HepG2 (cell line): Measurements from ENCODE around the gene GFY. TPM values are rescaled to one million over a fixed set of nuclear protein-coding genes. Genes with fewer than 3 reads are reported as not detected.

Experiments used
- ATAC-seq: fragments of 200-7000 bp; cut with Tn5 transposase; 3 replicates; pipeline ENCODE4 v1.9.1; 2020; ENCODE audit warnings: mild to moderate bottlenecking, moderate library complexity
- BruUV-seq: library from RNA; stranded (reverse); fragments of 400-500 nt; replicated peaks from 2 replicates; lab custom pipeline; 2021; lab: Mats Ljungman, UMichigan
- CTCF ChIA-PET: fragments of 300-600 bp; formaldehyde crosslinking; extraction: SDS; loops from one replicate; lab custom pipeline; 2021; ENCODE audit warnings: low total read pairs, inconsistent platforms, low intra/inter-chr PET ratio; lab: Yijun Ruan, JAX
- POLR2A ChIA-PET: fragments of 350-600 bp; sonication (Branson Sonifier 250); formaldehyde crosslinking; loops from one replicate; lab custom pipeline; 2020; ENCODE audit warnings: antibody characterized with exemption, inconsistent platforms; lab: Yijun Ruan, JAX
- DNase-seq: peaks from one replicate; pipeline ENCODE4 v3.0.0-alpha.2; 2015; ENCODE audit warnings: low spot score
- FAIRE-seq: peaks from 3 replicates; lab custom pipeline; 2011; peaks lifted over from hg19 to GRCh38; lab: Jason Lieb, UNC
- H2AFZ ChIP-seq: one replicate; pipeline ENCODE4 v1.6.1; 2011; ENCODE audit warnings: low read length, inconsistent platforms
- H3K27ac ChIP-seq: fragments of 300-600 bp; 3 replicates; pipeline ENCODE4 v1.8.0; 2011; ENCODE audit warnings: mixed run types, mild to moderate bottlenecking, mixed read lengths, low read length, inconsistent platforms; ENCODE audit not compliant: insufficient read depth; ENCODE audit errors: extremely low read length
- H3K27me3 ChIP-seq, 2 experiments: fragments of 200-600 bp in 1 of 2; 2 replicates in 1 of 2; 3 replicates in 1 of 2; pipeline versions ENCODE4 v1.6.0 to v1.8.0; 2011; ENCODE audit warnings: low read length in 2 of 2, mild to moderate bottlenecking in 2 of 2, moderate library complexity in 2 of 2, inconsistent platforms in 1 of 2; ENCODE audit not compliant: insufficient read depth in 2 of 2, control insufficient read depth in 1 of 2
- H3K36me3 ChIP-seq, 2 experiments: fragments of 200-600 bp in 1 of 2; replicated peaks in 1 of 2; 2 replicates in 1 of 2; 3 replicates in 1 of 2; pipeline versions ENCODE4 v1.5.1 to v1.8.0; 2011; ENCODE audit warnings: low read length in 2 of 2, inconsistent platforms in 1 of 2; ENCODE audit not compliant: insufficient read depth in 2 of 2, control insufficient read depth in 1 of 2
- H3K4me1 ChIP-seq: 2 replicates; pipeline ENCODE4 v1.5.1; 2012; ENCODE audit warnings: low read length, inconsistent platforms; ENCODE audit not compliant: insufficient read depth
- H3K4me2 ChIP-seq: 2 replicates; pipeline ENCODE4 v1.6.0; 2011; ENCODE audit warnings: low read depth, low read length, inconsistent platforms
- H3K4me3 ChIP-seq, 3 experiments: fragments of 200-600 bp in 1 of 3; sonication (generic), shearing (Covaris generic) in 1 of 3; replicated peaks in 1 of 3; 2 replicates each; pipeline ENCODE4 v1.5.1; 2011 to 2016; ENCODE audit warnings: low read length in 3 of 3, inconsistent platforms in 2 of 3, low read depth in 2 of 3, mild to moderate bottlenecking in 2 of 3, control low read depth in 1 of 3, mixed read lengths in 1 of 3; ENCODE audit not compliant: insufficient read depth in 1 of 3
- H3K79me2 ChIP-seq: one replicate; pipeline ENCODE4 v1.6.1; 2011; ENCODE audit warnings: low read length, inconsistent platforms; ENCODE audit not compliant: insufficient read depth
- H3K9ac ChIP-seq: 2 replicates; pipeline ENCODE4 v1.6.0; 2011; ENCODE audit warnings: mild to moderate bottlenecking, low read depth, low read length, inconsistent platforms; ENCODE audit not compliant: insufficient read depth
- H3K9me3 ChIP-seq: 2 replicates; pipeline ENCODE4 v1.5.1; 2012; ENCODE audit warnings: mild to moderate bottlenecking, low read length
- H4K20me1 ChIP-seq: 2 replicates; pipeline ENCODE4 v1.6.0; 2011; ENCODE audit warnings: inconsistent platforms, mild to moderate bottlenecking, low read length, moderate library complexity; ENCODE audit not compliant: insufficient read depth
- CENPBD1 ChIP-seq: sonication (generic); formaldehyde crosslinking; IDR thresholded peaks from 2 replicates; pipeline ENCODE4 v1.8.0; 2022; ENCODE audit warnings: missing genetic modification reagents, low read depth, mild to moderate bottlenecking, borderline replicate concordance
- MXD3 ChIP-seq: IDR thresholded peaks from 2 replicates; pipeline ENCODE4 v1.6.1; 2016; ENCODE audit warnings: mild to moderate bottlenecking, missing biosample characterization, missing genetic modification reagents
- NR3C1 ChIP-seq: sonication (generic); formaldehyde crosslinking; IDR thresholded peaks from 2 replicates; pipeline ENCODE4 v1.4.0; 2020; ENCODE audit warnings: missing genetic modification reagents
- RFXAP ChIP-seq: sonication (generic); formaldehyde crosslinking; IDR thresholded peaks from 2 replicates; pipeline ENCODE4 v1.4.0; 2020; ENCODE audit warnings: missing genetic modification reagents, borderline replicate concordance
- SCMH1 ChIP-seq: sonication (generic); formaldehyde crosslinking; IDR thresholded peaks from 2 replicates; pipeline ENCODE4 v1.9.0; 2021; ENCODE audit warnings: missing genetic modification reagents, mild to moderate bottlenecking, borderline replicate concordance
- TAF1 ChIP-seq: sonication (generic); formaldehyde crosslinking; IDR thresholded peaks from 2 replicates; pipeline ENCODE4 v1.4.0; 2020; ENCODE audit warnings: missing genetic modification reagents
- ZNF143 ChIP-seq: sonication (generic); formaldehyde crosslinking; IDR thresholded peaks from 2 replicates; pipeline ENCODE4 v1.4.0; 2020; ENCODE audit warnings: missing genetic modification reagents
- ZNF253 ChIP-seq: sonication (generic); formaldehyde crosslinking; IDR thresholded peaks from 2 replicates; pipeline ENCODE4 v1.8.0; 2022; ENCODE audit warnings: mild to moderate bottlenecking, missing genetic modification reagents, borderline replicate concordance
- ZNF350 ChIP-seq: sonication (generic); formaldehyde crosslinking; IDR thresholded peaks from 2 replicates; pipeline ENCODE4 v1.4.0; 2020; ENCODE audit warnings: mild to moderate bottlenecking, low read depth, missing genetic modification reagents, borderline replicate concordance
- ZNF552 ChIP-seq: sonication (generic); formaldehyde crosslinking; IDR thresholded peaks from 2 replicates; pipeline ENCODE4 v1.9.0; 2022; ENCODE audit warnings: missing genetic modification reagents, mild to moderate bottlenecking, borderline replicate concordance
- ZNF619 ChIP-seq: sonication (generic); formaldehyde crosslinking; IDR thresholded peaks from 2 replicates; pipeline ENCODE4 v1.4.0; 2020; ENCODE audit warnings: mild to moderate bottlenecking, missing genetic modification reagents
- ZNF746 ChIP-seq: sonication (generic); formaldehyde crosslinking; IDR thresholded peaks from 2 replicates; pipeline ENCODE4 v1.8.0; 2022; ENCODE audit warnings: mild to moderate bottlenecking, missing genetic modification reagents
- ZZZ3 ChIP-seq: sonication (generic); formaldehyde crosslinking; IDR thresholded peaks from 2 replicates; pipeline ENCODE4 v1.4.0; 2020; ENCODE audit warnings: missing genetic modification reagents, mild to moderate bottlenecking, borderline replicate concordance
- whole genome bisulfite sequencing: methylation state at CpG from one replicate; pipeline ENCODE4 v1.1.6; 2017; ENCODE audit warnings: low lambda C conversion rate; 5-methylcytosine and 5-hydroxymethylcytosine counted together
- in situ Hi-C: cut with HindIII; loops from 2 replicates; pipeline ENCODE4 v1.10.0; 2017; ENCODE audit warnings: low pct_unique_long_range_greater_than_20kb; ENCODE audit not compliant: extremely low pct_ligation_motif_present
- intact Hi-C: fragments of 100-400 bp; cut with micrococcal nuclease; formaldehyde crosslinking; loops from one replicate; pipeline ENCODE4 v1.10.0; 2022; ENCODE audit not compliant: unreplicated experiment
- polyA plus RNA-seq, 8 experiments: library from polyadenylated mRNA; depleted of rRNA in 3 of 8; stranded (reverse) in 7 of 8; unstranded in 1 of 8; fragments of >200 nt; fragmentation: Illumina TruSeq in 4 of 8; extraction: Trizol in 4 of 8; gene quantifications; 2 replicates each; pipeline versions ENCODE4 v1.2.1 to v1.2.3, GENCODE V29; 2011 to 2016; ENCODE audit warnings: low read depth in 4 of 8, missing spikeins in 1 of 8, mixed read lengths in 1 of 8; ENCODE audit not compliant: insufficient read depth in 1 of 8
- total RNA-seq, 5 experiments: library from RNA; depleted of rRNA; stranded (reverse); fragments of >200 nt; fragmentation: Illumina TruSeq; extraction: Trizol; gene quantifications; 2 replicates each; pipeline ENCODE4 v1.2.3, GENCODE V29; 2016; ENCODE audit warnings: low read depth in 1 of 5
- TF ChIP-seq, protein P1 (sequence below): sonication (generic); formaldehyde crosslinking; IDR thresholded peaks from 2 replicates; pipeline ENCODE4 v1.5.0; 2020; ENCODE audit warnings: mild to moderate bottlenecking, missing genetic modification reagents
- TF ChIP-seq, protein P2 (sequence below): IDR thresholded peaks from 2 replicates; pipeline ENCODE4 v1.6.1; 2016; ENCODE audit warnings: control low read depth
- TF ChIP-seq, protein P3 (sequence below): IDR thresholded peaks from 2 replicates; pipeline ENCODE4 v1.6.1; 2012; ENCODE audit warnings: inconsistent platforms

Gene GFY
- total and polyA plus RNA-seq, 2 of the 13 experiments (the other 11 are each of a cell fraction or from before 2014, with no cell fraction given) = not detected

DNA sequence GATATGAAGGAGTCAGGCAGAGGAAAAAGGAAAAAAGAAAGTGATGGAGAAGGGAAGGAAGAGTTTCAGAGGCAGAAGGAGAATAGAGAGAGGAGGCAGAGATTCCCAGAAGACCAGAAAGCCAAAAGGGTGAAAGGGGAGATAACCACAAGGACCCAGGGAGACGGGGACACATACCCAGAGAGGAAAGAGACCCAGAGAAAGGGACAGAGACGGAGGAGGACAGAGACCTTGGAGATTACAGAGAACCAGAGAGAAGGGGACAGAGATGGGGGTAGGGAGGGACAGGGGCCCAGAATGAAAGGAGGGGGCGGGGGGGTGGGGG lies 3.3 kb upstream of the GFY start:
- H3K9me3 ChIP-seq = no peaks in the 10 kb centered on the region
- peaks cover 16 to 88% of the 10 kb centered on the region in 2 experiments for H3K27me3 ChIP-seq
- WGBS = 24% methylated on average over 3 of the region's 3 CpGs
- no peaks in the 10 kb centered on the region for H4K20me1 ChIP-seq
- DNase-seq (no peak), FAIRE-seq (no peak), ATAC-seq (no peak)
- no peaks in the 10 kb centered on the region for H3K36me3 ChIP-seq
- TF ChIP-seq ZNF253 (CRISPR knock-in tag) = no peak
- TF ChIP-seq, protein P1, sequence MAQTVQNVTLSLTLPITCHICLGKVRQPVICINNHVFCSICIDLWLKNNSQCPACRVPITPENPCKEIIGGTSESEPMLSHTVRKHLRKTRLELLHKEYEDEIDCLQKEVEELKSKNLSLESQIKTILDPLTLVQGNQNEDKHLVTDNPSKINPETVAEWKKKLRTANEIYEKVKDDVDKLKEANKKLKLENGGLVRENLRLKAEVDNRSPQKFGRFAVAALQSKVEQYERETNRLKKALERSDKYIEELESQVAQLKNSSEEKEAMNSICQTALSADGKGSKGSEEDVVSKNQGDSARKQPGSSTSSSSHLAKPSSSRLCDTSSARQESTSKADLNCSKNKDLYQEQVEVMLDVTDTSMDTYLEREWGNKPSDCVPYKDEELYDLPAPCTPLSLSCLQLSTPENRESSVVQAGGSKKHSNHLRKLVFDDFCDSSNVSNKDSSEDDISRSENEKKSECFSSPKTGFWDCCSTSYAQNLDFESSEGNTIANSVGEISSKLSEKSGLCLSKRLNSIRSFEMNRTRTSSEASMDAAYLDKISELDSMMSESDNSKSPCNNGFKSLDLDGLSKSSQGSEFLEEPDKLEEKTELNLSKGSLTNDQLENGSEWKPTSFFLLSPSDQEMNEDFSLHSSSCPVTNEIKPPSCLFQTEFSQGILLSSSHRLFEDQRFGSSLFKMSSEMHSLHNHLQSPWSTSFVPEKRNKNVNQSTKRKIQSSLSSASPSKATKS = no peak
- TF ChIP-seq ZNF746 (CRISPR knock-in tag) = no peak
- no peak for TF ChIP-seq RFXAP (CRISPR knock-in tag)
- no peak for TF ChIP-seq SCMH1 (CRISPR knock-in tag)
- TF ChIP-seq ZZZ3 (CRISPR knock-in tag) = no peak
- TF ChIP-seq ZNF350 = no peak
- TF ChIP-seq, protein P2, sequence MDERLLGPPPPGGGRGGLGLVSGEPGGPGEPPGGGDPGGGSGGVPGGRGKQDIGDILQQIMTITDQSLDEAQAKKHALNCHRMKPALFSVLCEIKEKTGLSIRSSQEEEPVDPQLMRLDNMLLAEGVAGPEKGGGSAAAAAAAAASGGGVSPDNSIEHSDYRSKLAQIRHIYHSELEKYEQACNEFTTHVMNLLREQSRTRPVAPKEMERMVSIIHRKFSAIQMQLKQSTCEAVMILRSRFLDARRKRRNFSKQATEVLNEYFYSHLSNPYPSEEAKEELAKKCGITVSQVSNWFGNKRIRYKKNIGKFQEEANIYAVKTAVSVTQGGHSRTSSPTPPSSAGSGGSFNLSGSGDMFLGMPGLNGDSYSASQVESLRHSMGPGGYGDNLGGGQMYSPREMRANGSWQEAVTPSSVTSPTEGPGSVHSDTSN (CRISPR knock-in tag) = no peak
- TF ChIP-seq TAF1 (CRISPR knock-in tag) = no peak
- no peak for TF ChIP-seq ZNF552 (CRISPR knock-in tag)
- TF ChIP-seq NR3C1 (CRISPR knock-in tag) = no peak
- TF ChIP-seq ZNF143 (CRISPR knock-in tag) = no peak
- no peak for TF ChIP-seq CENPBD1 (CRISPR knock-in tag)
- TF ChIP-seq, protein P3, sequence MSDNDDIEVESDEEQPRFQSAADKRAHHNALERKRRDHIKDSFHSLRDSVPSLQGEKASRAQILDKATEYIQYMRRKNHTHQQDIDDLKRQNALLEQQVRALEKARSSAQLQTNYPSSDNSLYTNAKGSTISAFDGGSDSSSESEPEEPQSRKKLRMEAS = no peak
- TF ChIP-seq MXD3 (CRISPR knock-in tag) = no peak
- no peak for TF ChIP-seq ZNF619 (CRISPR knock-in tag)
- H3K4me3 ChIP-seq = no peak overlapping the region
- 0 out of 2 replicates have a peak, but pooled peaks cover 6% of the 10 kb centered on the region for H3K4me1 ChIP-seq
- H3K4me2 ChIP-seq = no peak overlapping the region
- H3K27ac ChIP-seq = no peak overlapping the region
- ChIA-PET CTCF (no interaction called here), POLR2A (no interaction called here)
- no peaks in the 10 kb centered on the region for H3K79me2 ChIP-seq
- no TSS peak for BruUV-seq
- no peak overlapping the region for H2AFZ ChIP-seq
- no peak overlapping the region for H3K9ac ChIP-seq
- in situ Hi-C loops (no loop called here), intact Hi-C loops (no loop called here)
